Effector memory CD4-positive, alpha-beta T cell (primary cell): ENCODE measurements around the gene GPR87.

ENCODE experiments used
- DNase-seq, 3 donors: peaks; one replicate each; pipeline ENCODE4 v3.0.0-alpha.2; 2020
- H3K27ac ChIP-seq: 2 replicates; pipeline ENCODE4 v1.7.0; 2013; ENCODE audit warnings: mild to moderate bottlenecking, low read length, moderate library complexity; ENCODE audit not compliant: insufficient read depth, poor library complexity, severe bottlenecking
- H3K27me3 ChIP-seq: replicated peaks from 2 replicates; pipeline ENCODE4 v1.7.0; 2013; ENCODE audit warnings: mild to moderate bottlenecking, low read length; ENCODE audit not compliant: insufficient read depth, control insufficient read depth, poor library complexity, severe bottlenecking
- H3K36me3 ChIP-seq: 2 replicates; pipeline ENCODE4 v1.7.0; 2013; ENCODE audit warnings: mild to moderate bottlenecking, low read length, moderate library complexity; ENCODE audit not compliant: control insufficient read depth, insufficient read depth
- H3K4me1 ChIP-seq: 2 replicates; pipeline ENCODE4 v1.7.0; 2013; ENCODE audit warnings: low read length, mild to moderate bottlenecking; ENCODE audit not compliant: control insufficient read depth, insufficient read depth, poor library complexity, severe bottlenecking
- H3K4me3 ChIP-seq: 2 replicates; pipeline ENCODE4 v1.7.0; 2013; ENCODE audit warnings: low read length, low read depth, mild to moderate bottlenecking; ENCODE audit not compliant: insufficient read depth, poor library complexity, severe bottlenecking
- H3K9me3 ChIP-seq: 2 replicates; pipeline ENCODE4 v1.7.0; 2013; ENCODE audit warnings: mild to moderate bottlenecking, low read length, moderate library complexity; ENCODE audit not compliant: control insufficient read depth

GPR87 gene

DNA sequence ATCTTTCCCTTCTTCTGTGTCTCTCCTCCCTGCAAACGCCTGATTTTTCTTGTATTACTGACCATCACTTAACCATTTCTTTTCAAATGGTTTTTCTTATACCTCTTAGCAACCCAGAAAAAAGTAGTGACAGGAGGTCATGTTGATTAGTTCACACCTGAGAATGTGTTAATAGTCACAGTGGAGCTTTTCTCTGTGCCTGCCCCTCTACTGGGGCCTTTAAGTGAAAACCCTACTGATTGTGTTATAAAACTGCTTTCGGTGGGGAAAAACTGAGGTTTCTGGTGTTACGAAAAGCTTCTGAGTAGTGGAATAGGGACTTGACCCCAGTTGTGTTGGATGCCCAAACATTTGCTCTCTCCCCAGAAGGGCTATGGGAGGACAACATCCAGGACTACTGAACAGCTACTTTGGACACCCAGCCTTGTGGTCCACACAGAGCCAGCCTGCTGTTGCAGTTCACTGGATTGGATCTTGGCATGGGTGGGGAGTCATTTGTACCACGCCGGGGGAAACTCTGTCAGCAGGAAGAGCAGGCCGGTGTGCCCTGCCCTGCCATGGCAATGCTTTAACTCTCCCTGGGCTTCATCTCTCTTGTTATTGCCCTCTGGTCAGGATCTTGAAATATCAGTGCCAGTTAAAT, 10.3 kb downstream of the GPR87 start:
- DNase-seq, result no peak
- H3K27me3 ChIP-seq, result no peaks in the 10 kb centered on the region
- H3K4me1 ChIP-seq, result no peaks in the 10 kb centered on the region
- H3K36me3 ChIP-seq, result no peaks in the 10 kb centered on the region
- no peak overlapping the region for H3K27ac ChIP-seq
- no peak overlapping the region for H3K4me3 ChIP-seq
- H3K9me3 ChIP-seq, result no peaks in the 10 kb centered on the region

DNA sequence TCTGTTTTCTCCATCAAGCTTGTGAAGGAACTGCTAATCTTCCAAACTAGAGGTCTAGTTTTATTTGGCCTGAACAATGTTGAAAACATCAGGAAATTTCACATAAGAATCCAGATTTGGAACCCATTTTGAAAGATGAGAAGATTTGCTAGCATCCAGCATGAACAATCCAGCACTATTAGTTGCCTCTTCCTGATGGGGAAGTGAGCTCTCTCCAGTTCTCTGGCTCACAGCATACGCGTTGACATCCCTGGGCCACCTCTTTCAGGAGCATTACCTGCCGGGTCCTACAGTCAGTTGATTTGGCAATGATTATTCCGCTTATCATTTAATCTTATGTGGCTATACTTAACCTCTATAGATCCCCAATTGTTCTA, 10.9 kb downstream of the GPR87 start:
- H3K27ac ChIP-seq, result no peak overlapping the region
- no peaks in the 10 kb centered on the region for H3K36me3 ChIP-seq
- no peak for DNase-seq
- no peaks in the 10 kb centered on the region for H3K27me3 ChIP-seq
- no peaks in the 10 kb centered on the region for H3K4me1 ChIP-seq
- H3K4me3 ChIP-seq, result no peak overlapping the region
- no peaks in the 10 kb centered on the region for H3K9me3 ChIP-seq

DNA sequence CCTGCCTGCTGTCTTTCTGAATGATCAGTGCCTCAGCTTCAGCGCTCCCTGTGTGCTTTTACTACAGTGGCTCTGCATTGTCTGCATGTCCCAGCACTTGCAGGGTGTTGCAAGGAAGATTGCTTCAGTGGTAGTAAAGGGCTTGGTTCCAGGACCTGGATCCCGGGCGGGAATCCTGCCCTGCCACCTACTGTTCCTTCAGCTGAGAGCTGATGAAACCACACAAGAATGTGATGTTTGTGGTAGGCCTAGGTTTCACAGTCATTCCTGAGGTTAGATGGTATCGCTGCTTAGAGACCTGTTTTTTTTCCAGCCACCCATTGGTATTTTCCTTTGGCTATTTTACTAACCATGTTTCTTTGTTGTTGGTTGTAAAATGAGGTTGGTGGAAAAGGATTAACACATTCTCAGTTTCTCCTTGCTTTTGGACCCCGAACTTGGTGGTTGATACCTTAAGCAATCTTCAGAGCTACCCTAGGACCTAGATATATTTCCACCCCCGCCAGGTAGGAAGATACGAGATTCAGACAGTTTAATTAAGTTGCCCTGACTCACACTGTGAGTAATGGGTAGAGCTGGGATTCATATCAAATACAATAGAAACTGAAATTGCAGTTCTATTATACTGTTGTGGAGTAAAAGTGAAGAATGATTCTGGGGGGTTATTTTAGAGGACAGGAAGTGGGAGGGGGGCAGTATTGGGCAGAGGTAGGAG, 11.4 kb downstream of the GPR87 start:
- Histone ChIP-seq H3K4me3 (no peak overlapping the region), H3K9me3 (no peaks in the 10 kb centered on the region), H3K36me3 (no peaks in the 10 kb centered on the region), H3K27ac (no peak overlapping the region), H3K4me1 (no peaks in the 10 kb centered on the region), H3K27me3 (no peaks in the 10 kb centered on the region)
- no peak for DNase-seq

DNA sequence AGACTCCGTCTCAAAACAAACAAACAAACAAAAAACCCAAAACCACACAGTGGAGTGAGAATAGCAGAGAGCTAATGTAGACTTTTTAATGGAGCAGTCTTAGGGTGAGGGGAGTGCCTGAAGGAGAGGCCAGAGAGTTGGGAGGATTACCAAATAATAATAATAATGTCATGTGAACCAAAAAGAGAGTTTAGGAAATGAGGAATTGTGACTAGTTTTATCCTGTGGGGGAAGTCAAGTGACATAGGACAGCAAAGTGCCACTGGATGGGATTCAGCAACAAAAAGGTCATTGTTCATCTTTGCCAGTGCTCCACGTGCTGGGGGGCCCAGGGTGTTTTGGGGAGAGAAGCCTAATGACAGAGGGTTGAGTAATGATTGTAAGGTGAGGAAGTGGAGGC, 12.9 kb downstream of the GPR87 start:
- Histone ChIP-seq H3K4me3 (no peak overlapping the region), H3K4me1 (no peaks in the 10 kb centered on the region), H3K36me3 (no peaks in the 10 kb centered on the region), H3K27me3 (no peaks in the 10 kb centered on the region), H3K27ac (no peak overlapping the region), H3K9me3 (no peaks in the 10 kb centered on the region)
- no peak for DNase-seq

DNA sequence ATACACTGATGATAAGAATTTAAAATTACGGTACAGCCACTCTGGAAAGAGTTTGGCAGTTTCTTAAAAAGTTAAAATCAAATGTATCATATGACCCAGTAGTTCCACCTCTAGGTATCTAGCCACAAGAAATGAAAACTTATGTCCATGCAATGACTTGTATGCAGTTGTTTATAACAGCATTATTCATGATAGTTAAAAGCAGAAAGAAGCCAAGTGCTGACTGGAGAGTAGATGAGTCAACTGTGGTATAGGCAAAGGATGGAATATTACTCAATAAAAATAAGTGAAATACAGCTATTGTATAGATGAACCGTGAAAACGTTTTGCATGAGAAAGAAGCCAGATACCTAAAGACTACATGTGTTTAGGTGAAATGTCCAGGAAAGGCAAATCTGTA, 14.8 kb downstream of the GPR87 start:
- H3K27ac ChIP-seq, result no peak overlapping the region
- no peaks in the 10 kb centered on the region for H3K36me3 ChIP-seq
- H3K4me1 ChIP-seq, result no peaks in the 10 kb centered on the region
- DNase-seq, result no peak
- no peak overlapping the region for H3K4me3 ChIP-seq
- no peaks in the 10 kb centered on the region for H3K9me3 ChIP-seq
- no peaks in the 10 kb centered on the region for H3K27me3 ChIP-seq

DNA sequence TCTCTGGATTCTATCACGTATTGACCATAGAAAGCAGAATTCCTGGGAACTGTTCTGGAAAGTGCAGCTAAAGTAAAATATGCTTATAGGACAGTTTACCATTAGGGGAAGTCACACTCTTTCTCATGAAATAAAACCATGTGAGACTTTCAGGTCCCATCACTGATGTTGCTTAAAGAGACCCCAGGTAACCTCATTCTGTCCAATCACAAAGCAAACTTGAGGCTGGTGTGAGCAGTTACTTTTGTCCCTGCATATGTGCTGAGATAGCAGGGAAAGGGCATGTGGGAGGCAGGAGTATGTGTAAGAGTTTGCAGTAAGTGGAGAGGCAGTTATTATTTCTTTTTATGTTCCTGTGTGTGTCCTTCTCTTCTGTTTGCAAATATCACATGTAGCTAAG, 16.1 kb downstream of the GPR87 start:
- Histone ChIP-seq H3K9me3 (no peaks in the 10 kb centered on the region), H3K36me3 (no peaks in the 10 kb centered on the region), H3K4me1 (no peaks in the 10 kb centered on the region), H3K27me3 (no peaks in the 10 kb centered on the region), H3K4me3 (no peak overlapping the region), H3K27ac (no peak overlapping the region)
- no peak for DNase-seq

DNA sequence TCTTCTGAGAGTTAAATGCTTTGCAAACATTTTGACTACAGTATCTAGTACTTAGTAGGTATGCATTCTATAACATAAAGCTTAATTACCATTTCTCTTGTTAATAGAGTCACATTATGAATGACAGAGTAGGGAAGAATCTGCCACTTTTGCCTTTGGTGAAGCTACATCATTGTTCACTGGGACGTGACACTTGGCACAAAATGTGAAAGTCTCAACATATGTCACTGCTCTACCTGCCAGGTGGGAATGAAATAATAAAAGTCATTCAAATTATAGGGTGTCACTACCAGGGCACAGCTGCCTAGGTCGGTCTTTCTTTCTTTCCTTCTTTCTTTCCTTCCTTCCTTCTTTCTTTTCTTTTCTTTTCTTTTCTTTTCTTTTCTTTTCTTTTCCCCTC, 17.6 kb downstream of the GPR87 start:
- Histone ChIP-seq H3K9me3 (no peaks in the 10 kb centered on the region), H3K36me3 (no peaks in the 10 kb centered on the region), H3K4me3 (no peak overlapping the region), H3K27me3 (no peaks in the 10 kb centered on the region), H3K4me1 (no peaks in the 10 kb centered on the region), H3K27ac (no peak overlapping the region)
- DNase-seq, result no peak

DNA sequence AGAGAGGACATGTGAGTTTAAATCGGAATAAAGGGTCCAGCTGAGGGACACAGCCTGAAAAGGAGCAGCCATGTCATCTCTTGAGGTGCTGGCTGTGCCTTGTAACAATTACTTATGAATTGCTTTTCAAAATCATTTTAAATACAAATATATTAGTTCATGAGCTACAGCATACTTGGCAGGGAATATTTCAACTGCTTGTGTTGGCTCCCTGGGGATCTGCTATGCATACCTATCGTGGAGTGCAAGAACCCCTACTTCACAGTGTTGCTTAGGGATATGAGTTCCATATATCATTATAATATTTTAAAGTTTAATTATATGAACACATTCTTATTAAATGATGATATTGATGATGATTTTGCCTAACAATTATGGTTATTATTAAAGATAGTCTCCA, 19.2 kb downstream of the GPR87 start:
- Histone ChIP-seq H3K36me3 (no peaks in the 10 kb centered on the region), H3K27me3 (no peaks in the 10 kb centered on the region)

DNA sequence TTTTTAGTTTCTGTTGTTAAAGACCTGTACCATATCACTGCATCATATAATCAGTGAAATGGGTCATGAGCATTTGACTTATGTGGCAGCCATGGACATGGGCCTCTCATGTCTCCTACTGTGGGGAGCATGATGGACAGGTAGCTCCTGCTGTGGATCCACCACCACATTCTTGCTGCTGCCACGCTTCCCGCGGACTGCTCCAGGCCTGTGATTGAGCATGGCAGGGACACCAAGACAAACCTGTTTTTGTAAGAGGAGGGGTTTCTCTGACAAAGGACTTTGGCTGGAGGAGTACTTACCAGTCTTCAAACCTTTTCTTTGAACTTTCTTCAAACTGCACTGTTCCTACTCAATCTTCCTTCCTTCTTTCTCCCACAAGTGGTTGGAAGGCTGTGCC, 20.4 kb downstream of the GPR87 start:
- no peaks in the 10 kb centered on the region for H3K36me3 ChIP-seq
- no peak overlapping the region for H3K27ac ChIP-seq
- no peak for DNase-seq

More for the DNA sequence above, 19.2 kb downstream of the GPR87 start:
- Histone ChIP-seq H3K4me3 (no peak overlapping the region), H3K4me1 (no peaks in the 10 kb centered on the region), H3K27ac (no peak overlapping the region), H3K9me3 (no peaks in the 10 kb centered on the region)
- DNase-seq, result no peak

DNA sequence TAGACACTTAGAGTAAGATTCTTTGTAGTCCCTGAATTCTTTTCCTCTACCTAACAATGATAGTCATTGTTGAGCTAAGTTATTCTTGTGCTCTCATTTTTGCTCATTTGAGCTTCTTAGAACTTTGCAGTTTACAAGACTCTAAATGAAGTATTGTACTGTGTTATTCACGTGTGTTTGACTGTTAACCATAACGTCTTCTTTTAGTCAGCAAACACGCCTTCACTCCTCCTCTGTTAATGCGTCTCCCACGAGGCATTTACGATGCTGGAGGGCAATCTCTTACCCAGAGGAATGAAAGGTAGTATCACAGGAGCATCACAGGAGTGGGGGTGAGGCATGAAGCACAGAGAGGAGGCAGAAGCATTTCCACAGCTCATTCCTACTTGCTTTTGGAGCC, 23.5 kb downstream of the GPR87 start:
- Histone ChIP-seq H3K27ac (no peak overlapping the region), H3K4me1 (no peaks in the 10 kb centered on the region), H3K36me3 (no peaks in the 10 kb centered on the region), H3K27me3 (no peaks in the 10 kb centered on the region), H3K4me3 (no peak overlapping the region), H3K9me3 (no peaks in the 10 kb centered on the region)
- no peak for DNase-seq

More for the DNA sequence above, 20.4 kb downstream of the GPR87 start:
- Histone ChIP-seq H3K4me1 (no peaks in the 10 kb centered on the region), H3K4me3 (no peak overlapping the region), H3K9me3 (no peaks in the 10 kb centered on the region), H3K27me3 (no peaks in the 10 kb centered on the region)
